GM12892 (cell line): ENCODE measurements around the gene ELF1.
"Not testable (repeated sequence)": the region's sequence is repeated elsewhere in the genome, so short reads cannot be mapped to it uniquely, and the experiment has no call there.

Experiments used
- DNase-seq: peaks from one replicate; pipeline ENCODE4 v3.0.0; 2011; ENCODE audit not compliant: insufficient read length
- FAIRE-seq: peaks from 2 replicates; lab custom pipeline; 2011; peaks lifted over from hg19 to GRCh38; lab: Jason Lieb, UNC
- POLR2A ChIP-seq: IDR thresholded peaks from 2 replicates; pipeline ENCODE4 v1.6.1; 2011; ENCODE audit warnings: low read depth, low read length, control low read depth
- POLR2AphosphoS5 ChIP-seq: IDR thresholded peaks from 2 replicates; pipeline ENCODE4 v1.6.1; 2011; ENCODE audit warnings: low read depth, low read length, control low read depth
- TAF1 ChIP-seq: IDR thresholded peaks from 2 replicates; pipeline ENCODE4 v1.6.1; 2011; ENCODE audit warnings: low read depth, mild to moderate bottlenecking, control low read depth, low read length, borderline replicate concordance

ELF1 gene

DNA sequence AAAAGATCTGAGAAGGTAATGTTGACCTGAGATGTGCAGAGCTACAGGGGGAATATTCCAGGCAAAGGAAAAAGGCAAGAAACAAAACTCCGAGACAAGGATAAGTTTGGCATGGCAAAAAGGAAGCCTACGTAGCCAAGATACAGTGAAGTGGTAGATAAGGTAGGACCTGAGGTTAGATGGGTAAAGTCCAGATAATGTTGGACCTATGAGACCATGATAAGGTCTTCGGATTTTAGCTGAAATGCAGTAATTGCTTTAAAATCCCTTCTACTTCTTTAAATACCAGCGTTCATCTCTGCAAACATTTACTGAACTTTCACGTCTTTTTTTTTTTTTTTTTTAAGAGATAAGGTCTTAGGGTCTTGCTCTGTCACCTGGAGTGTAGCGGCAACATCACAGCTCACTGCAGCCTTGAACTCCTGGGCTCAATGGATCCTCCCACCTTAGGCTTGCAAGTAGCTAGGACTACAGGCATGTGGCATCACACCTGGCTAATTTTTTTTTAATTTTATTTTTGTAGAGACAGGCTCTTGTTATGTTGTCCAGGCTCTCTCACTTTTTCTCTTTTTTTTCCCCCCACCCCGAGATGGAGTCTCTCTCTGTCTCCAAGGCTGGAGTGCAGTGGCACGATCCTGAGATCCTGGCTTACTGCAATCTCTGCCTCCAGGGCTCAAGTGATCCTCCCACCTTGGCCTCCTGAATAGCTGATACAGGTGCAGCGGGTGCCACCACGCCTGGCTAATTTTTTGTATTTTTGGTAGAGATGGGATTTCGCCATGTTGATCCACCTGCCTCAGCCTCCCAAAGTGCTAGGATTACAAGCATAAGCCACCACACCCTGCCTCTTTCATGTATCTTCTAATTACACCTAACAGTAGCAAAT lies 38.0 kb upstream of the ELF1 start:
- DNase-seq (no peak), FAIRE-seq (no peak)
- TF ChIP-seq TAF1 (no peak), POLR2AphosphoS5 (no peak), POLR2A (no peak)

DNA sequence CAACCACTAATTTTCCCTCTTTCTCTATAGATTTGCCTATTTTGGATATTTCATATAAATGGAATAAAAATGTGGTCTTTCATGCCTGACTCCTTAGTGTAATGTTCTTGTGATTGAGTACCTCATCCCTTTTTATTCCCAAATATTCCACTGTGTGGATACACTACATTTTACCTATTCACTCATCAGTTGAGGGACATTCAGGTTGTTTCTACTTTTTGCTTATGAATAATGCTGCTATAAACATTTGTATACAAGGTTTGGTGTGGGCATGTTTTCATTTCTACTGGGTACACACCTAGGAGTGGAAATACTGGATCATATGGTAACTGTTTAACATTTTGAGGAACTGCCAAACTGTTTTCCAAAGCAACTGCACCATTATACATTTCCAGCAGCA lies 37.1 kb upstream of the ELF1 start:
- FAIRE-seq (no peak), DNase-seq (no peak)
- TF ChIP-seq POLR2AphosphoS5 (no peak), POLR2A (no peak), TAF1 (no peak)

DNA sequence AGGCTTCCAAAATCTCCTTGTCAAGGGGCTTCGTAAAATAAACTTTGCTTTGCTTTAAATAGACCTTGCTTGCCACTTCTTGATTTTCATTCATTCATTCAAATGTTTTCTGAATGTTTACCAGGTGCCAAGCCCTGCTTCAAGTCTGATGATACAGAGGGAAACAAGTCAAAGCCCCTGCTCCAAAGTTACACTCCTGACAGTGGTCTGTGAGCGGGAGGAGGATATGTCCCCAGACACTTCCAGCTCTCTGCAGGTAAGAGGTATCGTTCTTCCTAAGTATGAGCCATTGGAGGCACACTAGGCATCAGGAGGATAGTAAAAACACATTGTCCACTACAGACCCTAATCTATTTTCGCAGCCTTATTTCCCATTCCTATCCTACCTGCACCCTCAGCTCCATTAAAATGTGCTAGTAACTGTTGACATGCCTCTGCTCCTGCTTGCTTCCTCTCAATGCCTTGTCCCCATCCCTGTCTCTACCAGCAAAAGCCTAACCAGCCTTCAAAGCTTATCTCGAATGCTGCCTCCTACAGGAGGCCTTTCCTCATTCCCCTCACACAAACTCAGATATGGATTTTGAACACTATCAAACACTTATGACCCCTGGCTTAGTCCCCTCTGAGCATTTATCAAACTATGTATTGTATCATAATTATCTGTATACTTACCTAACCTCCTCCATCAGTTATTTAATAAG lies 36.0 kb upstream of the ELF1 start:
- no peak for TF ChIP-seq POLR2AphosphoS5
- TF ChIP-seq POLR2A: no peak
- TF ChIP-seq TAF1: no peak
- FAIRE-seq (no peak), DNase-seq (no peak)

DNA sequence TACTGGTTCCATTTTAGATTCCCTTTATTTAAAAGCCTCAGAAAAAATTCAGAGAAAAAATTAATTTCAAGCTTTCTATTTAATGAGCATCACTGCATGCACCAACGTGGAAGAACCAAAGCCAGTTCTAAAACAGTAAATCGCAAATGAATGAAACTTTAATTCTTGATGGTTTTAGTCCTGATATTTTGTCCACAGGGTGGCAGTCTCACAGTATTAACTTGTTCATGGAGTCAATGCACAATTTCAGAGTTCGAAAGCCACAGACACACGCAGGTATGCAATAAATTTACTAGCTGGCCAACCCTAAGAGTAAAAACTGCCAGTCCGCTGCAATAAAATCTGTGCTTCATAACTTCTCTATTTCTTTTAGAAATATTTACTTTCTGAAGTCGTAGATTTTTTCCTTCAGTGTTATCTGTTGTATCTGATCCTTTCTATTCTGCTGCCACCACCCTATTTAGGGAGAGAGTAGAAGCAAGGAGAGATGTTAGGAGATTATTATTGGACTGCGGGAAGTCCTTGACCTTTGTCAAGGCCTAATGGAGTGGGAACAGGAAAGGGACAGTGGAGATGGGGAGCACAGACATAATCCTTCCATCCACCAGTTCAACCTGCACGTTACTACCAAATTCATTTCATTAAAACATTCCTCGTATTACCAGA lies 35.2 kb upstream of the ELF1 start:
- no peak for TF ChIP-seq TAF1
- no peak for TF ChIP-seq POLR2AphosphoS5
- TF ChIP-seq POLR2A: no peak
- peak; percentile 64 for FAIRE-seq

DNA sequence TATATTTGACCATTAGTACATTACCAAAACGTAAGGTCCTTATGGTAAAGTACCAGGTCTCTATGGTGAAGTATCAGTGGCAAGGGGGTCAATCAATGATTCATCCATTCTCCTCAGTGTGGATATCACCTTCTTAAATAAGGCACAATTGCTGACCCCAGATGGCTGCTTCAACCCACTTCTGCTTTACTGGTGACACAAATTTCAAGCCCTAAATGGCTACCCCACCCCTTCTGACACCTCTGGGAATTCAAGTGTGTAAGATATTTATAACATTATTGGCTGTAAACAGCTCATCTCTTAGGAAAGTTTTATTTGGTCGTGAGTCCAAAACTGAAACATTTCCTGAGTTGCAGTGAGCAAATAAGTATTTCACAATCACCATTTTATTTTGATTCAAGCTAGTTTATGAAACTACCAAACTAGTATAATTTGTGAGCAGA lies 34.3 kb upstream of the ELF1 start:
- no peak for DNase-seq
- FAIRE-seq: peak; percentile 44
- TF ChIP-seq POLR2A: no peak
- no peak for TF ChIP-seq POLR2AphosphoS5
- TF ChIP-seq TAF1: no peak

More for the DNA sequence above, 35.2 kb upstream of the ELF1 start:
- DNase-seq: no peak

DNA sequence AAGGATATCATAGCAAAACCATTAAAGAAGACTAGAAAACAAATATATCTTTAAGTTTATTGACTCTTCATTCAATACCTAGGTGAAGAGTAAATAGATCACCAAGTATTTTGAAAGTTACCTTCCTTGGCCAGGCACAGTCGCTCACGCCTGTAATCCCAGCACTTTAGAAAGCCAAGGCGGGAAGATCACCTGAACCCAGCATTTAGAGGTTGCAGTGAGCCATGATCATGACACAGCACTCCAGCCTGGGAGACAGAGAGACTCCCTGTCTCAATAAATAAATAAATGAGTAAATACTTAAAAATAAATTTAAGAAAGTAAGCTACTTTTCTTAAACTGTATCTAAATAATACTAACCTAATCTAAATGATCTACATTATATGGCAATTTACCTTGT lies 33.3 kb upstream of the ELF1 start:
- FAIRE-seq: no peak
- DNase-seq: no peak
- TF ChIP-seq POLR2AphosphoS5: no peak
- no peak for TF ChIP-seq TAF1
- no peak for TF ChIP-seq POLR2A

DNA sequence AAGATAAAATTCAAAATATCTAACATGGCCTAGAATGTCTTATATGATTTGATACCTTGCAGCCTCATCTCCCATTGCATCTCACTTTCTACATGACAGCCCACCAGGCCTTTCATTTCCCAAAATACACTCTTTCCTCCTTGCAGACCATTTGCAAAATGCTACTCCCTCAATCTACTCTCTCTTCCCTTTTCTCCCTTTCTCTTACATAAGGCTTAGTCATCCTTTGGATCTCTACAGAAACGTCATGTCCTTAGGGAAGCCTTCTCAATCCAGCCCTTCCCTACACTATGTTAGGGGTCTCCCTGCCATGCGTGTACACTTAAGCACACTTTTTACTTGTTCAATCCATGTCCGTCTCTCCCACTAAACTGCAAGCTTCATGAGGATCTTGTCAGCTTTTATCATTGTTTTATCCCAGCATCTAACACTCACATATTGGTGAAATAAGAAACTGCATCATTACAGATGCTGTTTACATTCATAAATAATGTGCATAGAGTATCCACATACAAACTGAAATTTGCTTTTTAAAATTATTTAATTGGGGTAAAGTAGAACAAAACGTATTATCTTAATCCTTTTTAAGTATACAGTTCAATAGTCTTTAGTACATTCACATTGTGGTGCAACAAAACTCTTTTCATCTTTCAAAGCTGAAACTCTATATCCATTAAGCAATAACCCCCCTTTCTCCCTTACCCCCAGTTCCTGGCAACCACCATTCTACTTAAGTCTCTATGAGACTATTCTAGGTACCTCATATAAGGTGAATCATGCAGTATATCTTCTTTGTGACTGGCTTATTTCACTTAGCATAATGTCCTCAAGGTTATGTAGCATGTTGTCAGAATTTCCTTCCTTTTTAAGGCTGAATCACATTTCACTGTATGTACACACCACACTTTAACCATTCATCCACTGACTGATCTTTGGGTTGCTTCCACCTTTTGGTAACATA lies 30.6 kb upstream of the ELF1 start:
- no peak for FAIRE-seq
- no peak for TF ChIP-seq POLR2A
- no peak for TF ChIP-seq POLR2AphosphoS5
- TF ChIP-seq TAF1: no peak
- DNase-seq: no peak

DNA sequence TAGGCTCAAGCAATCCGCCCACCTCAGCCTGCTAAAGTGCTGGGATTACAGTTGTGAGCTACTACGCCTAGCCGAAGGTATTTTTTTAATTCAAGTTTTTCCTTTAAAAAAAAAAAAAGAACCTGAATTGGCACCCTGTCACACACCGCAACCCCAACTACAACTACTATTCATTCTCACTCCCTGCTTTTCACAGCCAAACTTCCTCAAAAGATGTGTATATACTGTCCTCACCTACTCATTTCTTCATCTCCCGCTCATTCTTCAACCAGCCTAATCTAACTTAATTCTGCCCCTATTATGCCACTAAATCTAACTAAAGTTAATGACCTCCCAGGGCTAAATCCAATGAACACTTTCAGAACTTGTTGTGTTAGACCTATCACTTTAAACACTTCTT lies 29.5 kb upstream of the ELF1 start:
- TF ChIP-seq POLR2A: no peak
- TF ChIP-seq POLR2AphosphoS5: no peak
- no peak for TF ChIP-seq TAF1
- DNase-seq: no peak
- FAIRE-seq: no peak

DNA sequence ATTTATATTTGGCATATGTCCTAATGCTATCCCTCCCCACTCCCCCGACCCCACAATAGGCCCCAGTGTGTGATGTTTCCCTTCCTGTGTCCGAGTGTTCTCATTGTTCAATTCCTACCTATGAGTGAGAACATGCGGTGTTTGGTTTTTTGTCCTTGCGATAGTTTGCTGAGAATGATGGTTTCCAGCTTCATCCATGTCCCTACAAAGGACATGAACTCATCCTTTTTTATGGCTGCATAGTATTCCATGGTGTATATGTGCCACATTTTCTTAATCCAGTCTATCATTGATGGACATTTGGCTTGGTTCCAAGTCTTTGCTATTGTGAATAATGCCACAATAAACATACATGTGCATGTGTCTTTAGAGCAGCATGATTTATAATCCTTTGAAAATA lies 23.3 kb upstream of the ELF1 start:
- DNase-seq, FAIRE-seq: not testable (repeated sequence)

DNA sequence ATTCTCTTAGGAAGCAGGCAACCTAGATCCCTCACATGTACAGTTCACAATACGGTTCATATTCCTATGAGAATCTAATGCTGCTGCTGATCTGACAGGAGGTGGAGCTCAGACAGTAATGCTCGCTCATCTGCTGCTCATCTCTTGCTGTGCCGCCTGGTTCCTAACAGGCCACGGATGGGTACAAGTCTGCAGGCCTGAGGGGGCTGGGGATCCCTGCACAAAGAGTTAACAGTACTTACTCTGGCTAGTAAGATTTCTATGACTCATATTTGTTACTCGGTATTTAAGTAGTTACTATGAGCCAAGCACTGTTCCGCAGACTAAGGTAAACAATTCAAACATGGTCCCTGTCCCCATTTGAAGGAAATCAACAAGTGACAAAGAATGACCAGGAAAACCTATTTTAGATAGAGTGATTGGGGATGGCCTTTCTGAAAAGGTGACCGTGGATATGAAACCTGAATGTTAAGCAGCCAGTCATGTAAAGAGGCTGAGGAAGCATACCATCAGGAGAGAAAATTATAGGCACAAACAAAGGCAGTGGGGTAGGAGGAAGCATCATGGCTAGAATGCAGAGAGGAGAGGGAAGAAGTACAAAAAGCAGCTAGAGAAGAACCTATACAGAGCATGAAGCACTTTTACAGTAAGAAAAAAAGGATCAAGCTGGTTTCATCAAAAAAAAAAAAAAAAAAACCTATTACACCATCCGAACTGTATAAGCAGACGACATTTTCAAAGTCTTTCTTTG lies 21.6 kb upstream of the ELF1 start:
- FAIRE-seq: no peak
- no peak for TF ChIP-seq TAF1
- TF ChIP-seq POLR2AphosphoS5: no peak
- no peak for TF ChIP-seq POLR2A
- no peak for DNase-seq

DNA sequence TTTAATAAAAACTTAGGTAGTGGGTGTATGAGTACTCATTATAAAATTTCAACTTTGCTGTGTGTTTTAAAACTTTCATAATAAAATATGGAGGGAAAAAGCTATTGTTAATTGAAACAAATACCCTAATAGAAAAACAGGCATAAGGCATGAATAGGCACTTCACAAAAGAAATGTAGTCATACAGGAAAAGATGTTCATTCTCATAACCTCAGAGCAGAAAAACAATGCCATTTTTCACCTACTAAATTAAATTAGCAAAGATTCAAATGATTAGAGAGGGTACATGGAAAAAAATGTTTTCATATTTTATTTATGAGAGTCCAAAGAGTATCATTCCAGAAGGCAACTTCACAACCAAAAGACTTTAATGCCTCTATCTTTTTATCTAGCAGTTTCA lies 20.6 kb upstream of the ELF1 start:
- TF ChIP-seq TAF1 (no peak), POLR2AphosphoS5 (no peak), POLR2A (no peak)
- DNase-seq: no peak
- FAIRE-seq: no peak

DNA sequence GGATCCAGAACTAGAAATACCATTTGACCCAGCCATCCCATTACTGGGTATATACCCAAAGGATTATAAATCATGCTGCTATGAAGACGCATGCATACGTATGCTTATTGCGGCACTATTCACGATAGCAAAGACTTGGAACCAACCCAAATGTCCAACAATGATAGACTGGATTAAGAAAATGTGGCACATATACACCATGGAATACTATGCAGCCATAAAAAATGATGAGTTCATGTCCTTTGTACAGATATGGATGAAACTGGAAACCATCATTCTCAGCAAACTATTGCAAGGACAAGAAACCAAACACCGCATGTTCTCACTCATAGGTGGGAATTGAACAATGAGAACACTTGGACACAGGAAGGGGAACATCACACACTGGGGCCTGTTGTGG lies 17.4 kb upstream of the ELF1 start:
- DNase-seq, FAIRE-seq: not testable (repeated sequence)
